HepG2 (cell line): ENCODE data around the gene MPPE1. TPM values are rescaled to one million over a fixed set of nuclear protein-coding genes. Genes with fewer than 3 reads are reported as not detected.

Experiments used
- ARID4A ChIP-seq: sonication (generic); formaldehyde crosslinking; IDR thresholded peaks from 2 replicates; pipeline ENCODE4 v1.5.0; 2020; ENCODE audit warnings: mild to moderate bottlenecking, missing genetic modification reagents, borderline replicate concordance
- CBX1 ChIP-seq: IDR thresholded peaks from one replicate; pipeline ENCODE4 v1.6.1; 2016; ENCODE audit warnings: antibody characterized with exemption, low read depth
- DDIT3 ChIP-seq: sonication (generic); formaldehyde crosslinking; IDR thresholded peaks from 2 replicates; pipeline ENCODE4 v1.4.0; 2020; ENCODE audit warnings: mild to moderate bottlenecking, missing genetic modification reagents
- ELF1 ChIP-seq: sonication (generic); formaldehyde crosslinking; IDR thresholded peaks from 2 replicates; pipeline ENCODE4 v1.4.0; 2020; ENCODE audit warnings: missing genetic modification reagents
- ETV6 ChIP-seq: sonication (generic); formaldehyde crosslinking; conservative IDR thresholded peaks from 2 replicates; pipeline ENCODE4 v1.4.0; 2020; ENCODE audit warnings: missing genetic modification reagents
- FOXO1 ChIP-seq: sonication (generic); formaldehyde crosslinking; IDR thresholded peaks from 2 replicates; pipeline ENCODE4 v1.4.0; 2020; ENCODE audit warnings: missing genetic modification reagents
- HCFC1 ChIP-seq: fragments of 150-350 bp; IDR thresholded peaks from 2 replicates; pipeline ENCODE4 v1.6.1; 2014; ENCODE audit warnings: low read depth, low read length
- HNRNPH1 ChIP-seq: fragments of 200-400 bp; formaldehyde crosslinking; optimal IDR thresholded peaks from 2 replicates; pipeline ENCODE3; 2017; ENCODE audit warnings: mild to moderate bottlenecking, low read depth, low read length
- IKZF4 ChIP-seq: sonication (generic); formaldehyde crosslinking; IDR thresholded peaks from 2 replicates; pipeline ENCODE4 v1.5.1; 2020; ENCODE audit warnings: borderline replicate concordance, mild to moderate bottlenecking, low read depth, missing genetic modification reagents; ENCODE audit errors: not compliant biosample characterization
- MAX ChIP-seq: IDR thresholded peaks from 2 replicates; pipeline ENCODE4 v1.6.1; 2012; ENCODE audit warnings: inconsistent platforms
- PHF21A ChIP-seq: sonication (generic); formaldehyde crosslinking; IDR thresholded peaks from 2 replicates; pipeline ENCODE4 v1.5.0; 2020; ENCODE audit warnings: mild to moderate bottlenecking, missing genetic modification reagents
- POGZ ChIP-seq: sonication (generic); formaldehyde crosslinking; IDR thresholded peaks from 2 replicates; pipeline ENCODE4 v1.4.0; 2020; ENCODE audit warnings: mild to moderate bottlenecking, missing genetic modification reagents
- RBAK ChIP-seq: sonication (generic); formaldehyde crosslinking; IDR thresholded peaks from 2 replicates; pipeline ENCODE4 v1.5.1; 2020; ENCODE audit warnings: mild to moderate bottlenecking, missing genetic modification reagents
- SATB2 ChIP-seq: sonication (generic); formaldehyde crosslinking; IDR thresholded peaks from 2 replicates; pipeline ENCODE4 v1.5.0; 2020; ENCODE audit warnings: missing genetic modification reagents
- SOX5 ChIP-seq: IDR thresholded peaks from 2 replicates; pipeline ENCODE4 v1.6.1; 2016; ENCODE audit warnings: borderline replicate concordance
- TBL1XR1 ChIP-seq: fragments of 150-350 bp; IDR thresholded peaks from 2 replicates; pipeline ENCODE4 v1.6.1; 2014; ENCODE audit warnings: borderline replicate concordance, low read length; ENCODE audit not compliant: partially characterized antibody
- ZBTB7A ChIP-seq: sonication (generic); formaldehyde crosslinking; IDR thresholded peaks from 2 replicates; pipeline ENCODE4 v1.8.0; 2022; ENCODE audit warnings: mild to moderate bottlenecking, missing genetic modification reagents
- ZNF337 ChIP-seq: sonication (generic); formaldehyde crosslinking; IDR thresholded peaks from 2 replicates; pipeline ENCODE4 v1.5.1; 2020; ENCODE audit warnings: missing genetic modification reagents, low read depth, mild to moderate bottlenecking, borderline replicate concordance
- ZNF34 ChIP-seq: sonication (generic); formaldehyde crosslinking; IDR thresholded peaks from 2 replicates; pipeline ENCODE4 v1.4.0; 2020; ENCODE audit warnings: mild to moderate bottlenecking, missing genetic modification reagents, borderline replicate concordance
- ZNF382 ChIP-seq: sonication (generic); formaldehyde crosslinking; IDR thresholded peaks from 2 replicates; pipeline ENCODE4 v1.5.0; 2020; ENCODE audit warnings: missing genetic modification reagents, mild to moderate bottlenecking, borderline replicate concordance
- ZNF503 ChIP-seq: sonication (generic); formaldehyde crosslinking; IDR thresholded peaks from 2 replicates; pipeline ENCODE4 v1.4.0; 2020; ENCODE audit warnings: missing genetic modification reagents
- ZNF550 ChIP-seq: sonication (generic); formaldehyde crosslinking; IDR thresholded peaks from 2 replicates; pipeline ENCODE4 v1.4.0; 2020; ENCODE audit warnings: mild to moderate bottlenecking, missing genetic modification reagents, borderline replicate concordance
- ZNF788 ChIP-seq: sonication (generic); formaldehyde crosslinking; IDR thresholded peaks from 2 replicates; pipeline ENCODE4 v1.5.0; 2020; ENCODE audit warnings: mild to moderate bottlenecking, missing genetic modification reagents, borderline replicate concordance
- polyA plus RNA-seq, 8 experiments: library from polyadenylated mRNA; depleted of rRNA in 3 of 8; stranded (reverse) in 7 of 8; unstranded in 1 of 8; fragments of >200 nt; fragmentation: Illumina TruSeq in 4 of 8; extraction: Trizol in 4 of 8; gene quantifications; 2 replicates each; pipeline versions ENCODE4 v1.2.1 to v1.2.3, GENCODE V29; 2011 to 2016; ENCODE audit warnings: low read depth in 4 of 8, missing spikeins in 1 of 8, mixed read lengths in 1 of 8; ENCODE audit not compliant: insufficient read depth in 1 of 8
- total RNA-seq, 5 experiments: library from RNA; depleted of rRNA; stranded (reverse); fragments of >200 nt; fragmentation: Illumina TruSeq; extraction: Trizol; gene quantifications; 2 replicates each; pipeline ENCODE4 v1.2.3, GENCODE V29; 2016; ENCODE audit warnings: low read depth in 1 of 5

The MPPE1 gene
- total and polyA plus RNA-seq, 2 of the 13 experiments (the other 11 are each of a cell fraction or from before 2014, with no cell fraction given) = 9.6 to 11.9 TPM

DNA sequence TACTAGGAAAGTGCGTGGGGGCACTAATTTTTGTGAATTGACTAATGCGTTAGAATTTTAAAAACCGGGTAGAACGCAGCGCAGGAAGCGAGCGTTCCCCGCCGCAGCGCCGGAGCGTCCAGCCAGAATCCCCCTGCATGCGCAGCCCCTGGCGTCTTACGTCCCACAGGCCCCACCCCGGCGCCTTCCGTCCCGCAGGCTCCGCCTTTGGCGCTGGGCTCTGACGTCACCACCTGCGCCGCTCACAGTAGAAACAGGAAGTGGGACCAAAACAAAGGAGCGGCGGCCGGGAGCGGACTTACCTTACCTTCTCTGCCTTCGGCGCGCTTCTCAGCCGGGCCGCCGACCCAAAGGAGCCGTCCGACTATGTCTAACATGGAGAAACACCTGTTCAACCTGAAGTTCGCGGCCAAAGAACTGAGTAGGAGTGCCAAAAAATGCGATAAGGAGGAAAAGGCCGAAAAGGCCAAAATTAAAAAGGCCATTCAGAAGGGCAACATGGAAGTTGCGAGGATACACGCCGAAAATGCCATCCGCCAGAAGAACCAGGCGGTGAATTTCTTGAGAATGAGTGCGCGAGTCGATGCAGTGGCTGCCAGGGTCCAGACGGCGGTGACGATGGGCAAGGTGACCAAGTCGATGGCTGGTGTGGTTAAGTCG, 56.8 kb downstream of the MPPE1 start, which contains the start of gene CHMP1B (continued):
- peak; percentile 62 for TF ChIP-seq TBL1XR1
- peak; percentile 93 for TF ChIP-seq ARID4A
- peak; percentile 60 for TF ChIP-seq MAX
- peak; percentile 62; the same call in 1 of the 2 replicates for TF ChIP-seq ZNF34 (CRISPR knock-in tag)
- TF ChIP-seq ELF1 (CRISPR knock-in tag) = peak; percentile 100
- TF ChIP-seq ZNF788 (CRISPR knock-in tag) = peak; percentile 86
- no peak for TF ChIP-seq ZNF337 (CRISPR knock-in tag)
- no peak for TF ChIP-seq HNRNPH1
- 0 out of 2 replicates have a peak, but pooled peaks have one; percentile 47 for TF ChIP-seq SATB2 (CRISPR knock-in tag)
- no peak for TF ChIP-seq IKZF4 (CRISPR knock-in tag)
- no peak for TF ChIP-seq ZNF382 (CRISPR knock-in tag)
- peak; percentile 85 for TF ChIP-seq ETV6 (CRISPR knock-in tag)
- peak; percentile 38; the same call in 1 of the 2 replicates for TF ChIP-seq ZNF550 (CRISPR knock-in tag)
- TF ChIP-seq DDIT3 (CRISPR knock-in tag) = no peak
- TF ChIP-seq PHF21A = peak; percentile 84; the same call in 1 of the 2 replicates
- TF ChIP-seq SOX5 (CRISPR knock-in tag) = peak; percentile 57; the same call in 1 of the 2 replicates
- TF ChIP-seq RBAK (CRISPR knock-in tag) = no peak
- TF ChIP-seq CBX1 = peak; percentile 44
- TF ChIP-seq POGZ (CRISPR knock-in tag) = peak; percentile 84
- TF ChIP-seq ZBTB7A (CRISPR knock-in tag) = peak; percentile 58; the same call in 1 of the 2 replicates
- peak; percentile 79 for TF ChIP-seq ZNF503 (CRISPR knock-in tag)
- TF ChIP-seq FOXO1 = peak; percentile 68
- peak; percentile 75 for TF ChIP-seq HCFC1
